Fibroblast of lung (primary cell): ENCODE data around the gene ZNF700. TPM values are rescaled to one million over a fixed set of nuclear protein-coding genes. Genes with fewer than 3 reads are reported as not detected.
A peak's percentile ranks its signal among the peaks of the same experiment; 100 is the strongest.

Source experiments
- DNase-seq, 2 donors: peaks; one replicate each; pipeline versions ENCODE4 v3.0.0 to v3.0.0-alpha.2; 2010; ENCODE audit warnings: low read depth in 2 of 2
- H2AFZ ChIP-seq: 2 replicates; pipeline ENCODE4 v1.5.1; 2012; ENCODE audit warnings: low read length, control low read depth, inconsistent platforms
- H3K27ac ChIP-seq: 2 replicates; pipeline ENCODE4 v1.5.1; 2011; ENCODE audit warnings: low read length, control low read depth; ENCODE audit not compliant: insufficient read depth
- H3K27me3 ChIP-seq: 2 replicates; pipeline ENCODE4 v1.5.1; 2011; ENCODE audit warnings: mild to moderate bottlenecking, low read length; ENCODE audit not compliant: control insufficient read depth, insufficient read depth
- H3K36me3 ChIP-seq: 2 replicates; pipeline ENCODE4 v1.5.1; 2011; ENCODE audit warnings: low read length; ENCODE audit not compliant: control insufficient read depth, insufficient read depth
- H3K4me1 ChIP-seq: 2 replicates; pipeline ENCODE4 v1.5.1; 2011; ENCODE audit warnings: low read length; ENCODE audit not compliant: control insufficient read depth, insufficient read depth; ENCODE audit errors: extremely low read depth
- H3K4me2 ChIP-seq: 2 replicates; pipeline ENCODE4 v1.5.1; 2011; ENCODE audit warnings: low read length, control low read depth; ENCODE audit not compliant: insufficient read depth; ENCODE audit errors: extremely low read depth
- H3K4me3 ChIP-seq, 4 experiments: fragments of 200-600 bp in 1 of 4; sonication (generic) in 1 of 4; replicated peaks in 1 of 4; 2 replicates each; pipeline ENCODE4 v1.5.1; 2011 to 2016; ENCODE audit warnings: low read length in 4 of 4, low read depth in 3 of 4, mild to moderate bottlenecking in 3 of 4, control low read depth in 2 of 4, inconsistent platforms in 1 of 4, mixed read lengths in 1 of 4; ENCODE audit not compliant: insufficient read depth in 1 of 4; ENCODE audit errors: control extremely low read depth in 1 of 4
- H3K79me2 ChIP-seq: 2 replicates; pipeline ENCODE4 v1.5.1; 2012; ENCODE audit warnings: mild to moderate bottlenecking, low read length, inconsistent platforms; ENCODE audit not compliant: control insufficient read depth, insufficient read depth
- H3K9ac ChIP-seq: 2 replicates; pipeline ENCODE4 v1.5.1; 2011; ENCODE audit warnings: mild to moderate bottlenecking, low read length, control low read depth; ENCODE audit not compliant: insufficient read depth
- H3K9me3 ChIP-seq: 2 replicates; pipeline ENCODE4 v1.5.1; 2012; ENCODE audit warnings: low read depth, low read length; ENCODE audit not compliant: control insufficient read depth, insufficient read depth
- H4K20me1 ChIP-seq: 2 replicates; pipeline ENCODE4 v1.5.1; 2011; ENCODE audit warnings: low read length; ENCODE audit not compliant: control insufficient read depth, insufficient read depth; ENCODE audit errors: extremely low read depth
- CTCF ChIP-seq, 2 donors: IDR thresholded peaks in 1 of 2; conservative IDR thresholded peaks in 1 of 2; 1 replicate in 1 of 2; 2 replicates in 1 of 2; pipeline ENCODE4 v1.5.1; 2011 to 2012; ENCODE audit warnings: low read length in 2 of 2, control low read depth in 1 of 2, inconsistent platforms in 1 of 2, low read depth in 1 of 2, mild to moderate bottlenecking in 1 of 2
- EZH2 ChIP-seq: IDR thresholded peaks from 2 replicates; pipeline ENCODE4 v1.5.1; 2012; ENCODE audit warnings: low read length, control low read depth, mild to moderate bottlenecking; ENCODE audit errors: missing control alignments
- polyA plus RNA-seq, 2 donors: library from polyadenylated mRNA; depleted of rRNA in 1 of 2; stranded (reverse) in 1 of 2; unstranded in 1 of 2; fragments of >200 nt; gene quantifications; 2 replicates each; pipeline ENCODE4 v1.2.1, GENCODE V29; 2011 to 2012; ENCODE audit warnings: missing spikeins in 1 of 2
- total RNA-seq: library from RNA; depleted of rRNA; stranded (reverse); fragments of >200 nt; gene quantifications from 2 replicates; pipeline ENCODE4 v1.2.1, GENCODE V29; 2014

ZNF700 gene
- total and polyA plus RNA-seq, 2 donors (not counting 1 experiment from before 2014, with no cell fraction given): 5.7 to 12.4 TPM

GRCh38 chr19:11964858-11965645 is 40.1 kb downstream of the ZNF700 start, which contains the start of gene ZNF763:
Gene ZNF763 (plus strand): TSS chr19:11965040. CDS start chr19:11965209, 169 bp downstream.
- TF ChIP-seq CTCF (conservative IDR thresholded peaks at IDR 0.05 in 1 of 2, IDR thresholded peaks at IDR 0.05 in 1 of 2; ENCODE audit: low read depth in 1 of 2, low read length in 2 of 2) (no peak), EZH2 (no peak)
- peak; percentile 68 to 81 for DNase-seq
- Histone ChIP-seq H3K9ac (peak within 1 kb of the TSS; percentile 67), H3K36me3 (no peaks in the 10 kb centered on the region), H3K4me2 (peak within 1 kb of the TSS; percentile 80), H4K20me1 (no peaks in the 10 kb centered on the region), H3K27ac (peak within 1 kb of the TSS; percentile 72), H3K4me1 (peaks cover 2% of the 10 kb centered on the region), H3K27me3 (no peaks in the 10 kb centered on the region), H3K79me2 (no peaks in the 10 kb centered on the region), H3K9me3 (no peaks in the 10 kb centered on the region), H3K4me3 (peak within 1 kb of the TSS; percentile 69 to 90 (median 82)), H2AFZ (peak within 1 kb of the TSS; percentile 95)

- DNase-seq: no peak
- Histone ChIP-seq H3K36me3 (no peaks in the 10 kb centered on the region), H4K20me1 (no peaks in the 10 kb centered on the region), H3K27ac (no peak overlapping the region), H3K4me1 (no peaks in the 10 kb centered on the region), H3K27me3 (no peaks in the 10 kb centered on the region), H3K4me3 (no peak overlapping the region), H3K4me2 (no peak overlapping the region), H3K79me2 (no peaks in the 10 kb centered on the region), H3K9ac (no peak overlapping the region), H2AFZ (no peak overlapping the region), H3K9me3 (no peaks in the 10 kb centered on the region)
- TF ChIP-seq CTCF (conservative IDR thresholded peaks at IDR 0.05 in 1 of 2, IDR thresholded peaks at IDR 0.05 in 1 of 2; ENCODE audit: low read depth in 1 of 2, low read length in 2 of 2) (no peak), EZH2 (no peak)
Measured at GRCh38 chr19:11970174-11970573, 45.3 kb downstream of the ZNF700 start.

GRCh38 chr19:11971041-11971440 is 46.1 kb downstream of the ZNF700 start:
- no peaks in the 10 kb centered on the region for H3K9me3 ChIP-seq
- H3K27ac ChIP-seq: no peak overlapping the region
- H3K27me3 ChIP-seq: no peaks in the 10 kb centered on the region
- H3K4me2 ChIP-seq: no peak overlapping the region
- no peak overlapping the region for H2AFZ ChIP-seq
- no peaks in the 10 kb centered on the region for H4K20me1 ChIP-seq
- no peak overlapping the region for H3K9ac ChIP-seq
- no peaks in the 10 kb centered on the region for H3K79me2 ChIP-seq
- H3K4me3 ChIP-seq: no peak overlapping the region
- H3K4me1 ChIP-seq: no peaks in the 10 kb centered on the region
- H3K36me3 ChIP-seq: no peaks in the 10 kb centered on the region
- TF ChIP-seq EZH2 (no peak), CTCF (conservative IDR thresholded peaks at IDR 0.05 in 1 of 2, IDR thresholded peaks at IDR 0.05 in 1 of 2; ENCODE audit: low read depth in 1 of 2, low read length in 2 of 2) (no peak)
- no peak for DNase-seq
